ENCODE measurements around the gene TDRD6.

DNA sequence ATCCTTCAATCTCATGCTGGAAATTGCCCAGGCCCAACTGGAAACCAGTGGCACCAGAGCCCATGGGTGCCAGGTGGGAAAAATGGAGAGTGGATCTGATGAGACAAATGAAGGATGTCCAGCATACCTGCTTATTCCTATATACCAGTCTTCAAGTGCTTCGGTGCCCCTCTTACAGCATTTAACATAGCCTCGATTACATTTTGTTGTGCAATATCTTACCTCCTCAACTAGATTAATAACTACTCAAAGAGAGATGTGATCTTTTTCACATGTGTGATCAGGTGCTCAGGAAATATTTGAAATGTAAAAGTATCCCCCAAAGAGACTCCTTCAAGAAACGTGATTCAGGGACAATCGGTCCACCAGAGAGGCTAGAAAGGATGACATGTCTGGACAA, 54.2 kb downstream of the TDRD6 start:
- TF ChIP-seq POLR2A (IDR thresholded peaks at IDR 0.05; ENCODE audit: low read length) (no peak), GATA1 (IDR thresholded peaks at IDR 0.05; ENCODE audit: low read depth, low read length) (no peak)

All from erythroblast (primary cell).